ENCODE measurements around the gene COL4A2. TPM values are rescaled to one million over a fixed set of nuclear protein-coding genes. Genes with fewer than 3 reads are reported as not detected.

Gene COL4A2
- total and polyA plus RNA-seq, 9 donors: 59.5 to 171 (median 136) TPM

- H3K4me1 ChIP-seq (ENCODE audit: insufficient read depth): peaks cover 10% of the 10 kb centered on the region
- 81 to 89% (median 84%) methylated on average over 17 of the region's 17 CpGs for WGBS, 3 donors
- H3K36me3 ChIP-seq: no peaks in the 10 kb centered on the region
- no peak overlapping the region for H3K27ac ChIP-seq
- TF ChIP-seq POLR2A (IDR thresholded peaks at IDR 0.05) (no peak), EP300 (IDR thresholded peaks at IDR 0.05) (no peak), CTCF (IDR thresholded peaks at IDR 0.05) (no peak)
- H3K27me3 ChIP-seq: no peaks in the 10 kb centered on the region
- no peaks in the 10 kb centered on the region for H3K9me3 ChIP-seq
- DNase-seq: no peak
- intact Hi-C loops (cut with DNase I): loop anchor here in 2 of 4 donors (5.0 to 10.0 kb wide), 2 partner anchors 48 to 51 kb away; no protein-coding TSS in a partner anchor
- no peak overlapping the region for H3K4me3 ChIP-seq
Measured at GRCh38 chr13:110346661-110347067, 39.6 kb downstream of the COL4A2 start.

GRCh38 chr13:110347088-110347487 is 40.0 kb downstream of the COL4A2 start:
- H3K36me3 ChIP-seq: no peaks in the 10 kb centered on the region
- 73 to 81% (median 75%) methylated on average over 3 of the region's 3 CpGs for WGBS, 3 donors
- H3K27me3 ChIP-seq: no peaks in the 10 kb centered on the region
- H3K27ac ChIP-seq: no peak overlapping the region
- TF ChIP-seq EP300 (IDR thresholded peaks at IDR 0.05) (no peak), CTCF (IDR thresholded peaks at IDR 0.05) (no peak), POLR2A (IDR thresholded peaks at IDR 0.05) (no peak)
- DNase-seq: no peak
- peaks cover 10% of the 10 kb centered on the region for H3K4me1 ChIP-seq (ENCODE audit: insufficient read depth)
- H3K4me3 ChIP-seq: no peak overlapping the region
- H3K9me3 ChIP-seq: no peaks in the 10 kb centered on the region
- intact Hi-C loops (cut with DNase I): loop anchor here in 2 of 4 donors (5.0 to 10.0 kb wide), 2 partner anchors 48 to 50 kb away; no protein-coding TSS in a partner anchor

- Histone ChIP-seq H3K27me3 (no peaks in the 10 kb centered on the region), H3K27ac (no peak overlapping the region), H3K9me3 (no peaks in the 10 kb centered on the region), H3K4me3 (no peak overlapping the region), H3K4me1 (ENCODE audit: insufficient read depth) (peaks cover 12% of the 10 kb centered on the region), H3K36me3 (no peaks in the 10 kb centered on the region)
- no peak for TF ChIP-seq POLR2A (IDR thresholded peaks at IDR 0.05)
- TF ChIP-seq EP300 (IDR thresholded peaks at IDR 0.05): no peak
- no peak for TF ChIP-seq CTCF (IDR thresholded peaks at IDR 0.05)
- intact Hi-C loops (cut with DNase I): loop anchor here in 2 of 4 donors (5.0 to 10.0 kb wide), 2 partner anchors 47 to 50 kb away; no protein-coding TSS in a partner anchor
- DNase-seq: no peak
- WGBS, 3 donors: 67 to 75% (median 74%) methylated on average over 18 of the region's 18 CpGs
Measured at GRCh38 chr13:110347535-110348308, 40.6 kb downstream of the COL4A2 start.

GRCh38 chr13:110348309-110349105 is 41.4 kb downstream of the COL4A2 start:
- H3K4me3 ChIP-seq: no peak overlapping the region
- DNase-seq: no peak
- no peak for TF ChIP-seq EP300 (IDR thresholded peaks at IDR 0.05)
- no peaks in the 10 kb centered on the region for H3K9me3 ChIP-seq
- no peak overlapping the region for H3K27ac ChIP-seq
- H3K36me3 ChIP-seq: no peaks in the 10 kb centered on the region
- 60 to 71% (median 68%) methylated on average over 8 of the region's 8 CpGs for WGBS, 3 donors
- H3K27me3 ChIP-seq: no peaks in the 10 kb centered on the region
- H3K4me1 ChIP-seq (ENCODE audit: insufficient read depth): peaks cover 15% of the 10 kb centered on the region
- intact Hi-C loops (cut with DNase I): loop anchor here in 2 of 4 donors (5.0 to 10.0 kb wide), 2 partner anchors 46 to 49 kb away; no protein-coding TSS in a partner anchor

All from ovary (tissue), 9 donors.